Upper lobe of left lung (tissue), 4 donors: ENCODE measurements around the gene SLC9A4.

Experiments used
- POLR2A ChIP-seq, 4 donors: fragments of 450-650 bp; IDR thresholded peaks; one replicate each; pipeline ENCODE4 v1.5.1; 2016 to 2017; ENCODE audit warnings: antibody characterized with exemption in 4 of 4, mild to moderate bottlenecking in 2 of 4
- TF ChIP-seq, protein P1 (sequence below), 6 experiments: fragments of 450-650 bp in 4 of 6; fragments of 200-600 bp in 2 of 6; sonication (generic) in 2 of 6; IDR thresholded peaks; one replicate each; pipeline ENCODE4 v1.5.1; 2016 to 2019; ENCODE audit warnings: antibody characterized with exemption in 6 of 6

DNA sequence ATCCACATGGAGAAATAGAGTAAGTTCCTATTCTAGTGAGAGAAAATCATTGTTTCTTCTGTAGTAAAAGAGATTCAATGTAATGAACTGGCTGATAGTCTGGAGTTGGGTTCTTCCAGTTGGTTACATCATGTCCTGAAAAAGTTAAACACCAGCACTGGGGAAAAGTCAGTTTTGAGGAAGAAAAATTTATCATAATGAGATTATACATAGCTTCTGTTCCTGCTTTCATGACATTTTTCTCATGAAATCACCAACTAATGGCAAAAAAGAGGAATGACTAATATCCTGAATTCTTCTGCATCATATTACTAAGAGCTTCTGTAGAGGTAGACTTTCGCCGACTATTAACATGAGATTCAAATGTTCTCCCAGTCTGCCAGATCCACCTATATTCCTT, 77.1 kb downstream of the SLC9A4 start:
- TF ChIP-seq, protein P1, sequence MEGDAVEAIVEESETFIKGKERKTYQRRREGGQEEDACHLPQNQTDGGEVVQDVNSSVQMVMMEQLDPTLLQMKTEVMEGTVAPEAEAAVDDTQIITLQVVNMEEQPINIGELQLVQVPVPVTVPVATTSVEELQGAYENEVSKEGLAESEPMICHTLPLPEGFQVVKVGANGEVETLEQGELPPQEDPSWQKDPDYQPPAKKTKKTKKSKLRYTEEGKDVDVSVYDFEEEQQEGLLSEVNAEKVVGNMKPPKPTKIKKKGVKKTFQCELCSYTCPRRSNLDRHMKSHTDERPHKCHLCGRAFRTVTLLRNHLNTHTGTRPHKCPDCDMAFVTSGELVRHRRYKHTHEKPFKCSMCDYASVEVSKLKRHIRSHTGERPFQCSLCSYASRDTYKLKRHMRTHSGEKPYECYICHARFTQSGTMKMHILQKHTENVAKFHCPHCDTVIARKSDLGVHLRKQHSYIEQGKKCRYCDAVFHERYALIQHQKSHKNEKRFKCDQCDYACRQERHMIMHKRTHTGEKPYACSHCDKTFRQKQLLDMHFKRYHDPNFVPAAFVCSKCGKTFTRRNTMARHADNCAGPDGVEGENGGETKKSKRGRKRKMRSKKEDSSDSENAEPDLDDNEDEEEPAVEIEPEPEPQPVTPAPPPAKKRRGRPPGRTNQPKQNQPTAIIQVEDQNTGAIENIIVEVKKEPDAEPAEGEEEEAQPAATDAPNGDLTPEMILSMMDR (IDR thresholded peaks at IDR 0.05): no peak
- TF ChIP-seq POLR2A (IDR thresholded peaks at IDR 0.05): no peak
